ENCODE data around the gene THSD4. TPM values are rescaled to one million over a fixed set of nuclear protein-coding genes. Genes with fewer than 3 reads are reported as not detected.
"Not testable (repeated sequence)": the region's sequence is repeated elsewhere in the genome, so short reads cannot be mapped to it uniquely, and the experiment has no call there.

THSD4 gene
- total RNA-seq, 2 experiments from 2014 or later = not detected

DNA sequence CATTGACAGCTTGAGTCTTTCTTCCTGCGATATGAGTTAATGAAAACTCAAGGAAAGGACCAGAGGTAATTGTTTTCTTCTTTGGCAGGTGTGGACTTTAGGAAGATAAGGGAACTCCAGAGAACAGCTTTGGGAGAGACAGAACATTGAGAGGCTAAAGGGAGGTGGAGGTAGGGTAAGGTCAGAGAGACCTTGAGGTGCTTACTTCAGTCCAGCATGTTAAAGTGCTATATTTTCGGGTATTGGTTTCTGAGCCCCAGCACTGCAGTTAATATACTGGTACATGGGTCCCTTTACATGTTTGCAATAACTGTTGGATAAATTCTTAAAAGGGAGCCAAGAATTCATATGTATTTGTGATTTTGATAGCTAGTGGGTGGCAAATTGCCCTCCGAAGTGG lies 322.1 kb downstream of the THSD4 start:
- Mint-ChIP-seq H3K4me3 (no peak overlapping the region), H3K4me1 (ENCODE audit: low read depth) (no peaks in the 10 kb centered on the region), H3K27me3 (peaks cover 10% of the 10 kb centered on the region), H3K9me3 (no peaks in the 10 kb centered on the region), H3K27ac (no peak overlapping the region), H3K36me3 (ENCODE audit: low read depth) (no peaks in the 10 kb centered on the region)
- ATAC-seq (ENCODE audit: poor library complexity) = no peak
- no peaks in the 10 kb centered on the region for H3K9me3 ChIP-seq (ENCODE audit: control insufficient read depth in 1 of 2, insufficient read depth in 1 of 2, low read length in 2 of 2)
- ChIA-PET POLR2A (no interaction called here), CTCF (no interaction called here)
- H3K27me3 ChIP-seq (ENCODE audit: control insufficient read depth in 1 of 2, insufficient read depth in 2 of 2, low read length in 2 of 2) = no peaks in the 10 kb centered on the region
- no peaks in the 10 kb centered on the region for H3K4me1 ChIP-seq (ENCODE audit: insufficient read depth, low read length)
- DNase-seq = no peak
- TF ChIP-seq, protein P1, sequence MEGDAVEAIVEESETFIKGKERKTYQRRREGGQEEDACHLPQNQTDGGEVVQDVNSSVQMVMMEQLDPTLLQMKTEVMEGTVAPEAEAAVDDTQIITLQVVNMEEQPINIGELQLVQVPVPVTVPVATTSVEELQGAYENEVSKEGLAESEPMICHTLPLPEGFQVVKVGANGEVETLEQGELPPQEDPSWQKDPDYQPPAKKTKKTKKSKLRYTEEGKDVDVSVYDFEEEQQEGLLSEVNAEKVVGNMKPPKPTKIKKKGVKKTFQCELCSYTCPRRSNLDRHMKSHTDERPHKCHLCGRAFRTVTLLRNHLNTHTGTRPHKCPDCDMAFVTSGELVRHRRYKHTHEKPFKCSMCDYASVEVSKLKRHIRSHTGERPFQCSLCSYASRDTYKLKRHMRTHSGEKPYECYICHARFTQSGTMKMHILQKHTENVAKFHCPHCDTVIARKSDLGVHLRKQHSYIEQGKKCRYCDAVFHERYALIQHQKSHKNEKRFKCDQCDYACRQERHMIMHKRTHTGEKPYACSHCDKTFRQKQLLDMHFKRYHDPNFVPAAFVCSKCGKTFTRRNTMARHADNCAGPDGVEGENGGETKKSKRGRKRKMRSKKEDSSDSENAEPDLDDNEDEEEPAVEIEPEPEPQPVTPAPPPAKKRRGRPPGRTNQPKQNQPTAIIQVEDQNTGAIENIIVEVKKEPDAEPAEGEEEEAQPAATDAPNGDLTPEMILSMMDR (IDR thresholded peaks at IDR 0.05) = no peak
- no peak overlapping the region for H3K27ac ChIP-seq (ENCODE audit: low read depth in 1 of 2, low read length in 2 of 2)
- H3K36me3 ChIP-seq (ENCODE audit: insufficient read depth, low read length) = no peaks in the 10 kb centered on the region
- H3K4me3 ChIP-seq (ENCODE audit: low read length) = no peak overlapping the region
- intact Hi-C loops (cut with DNase I, micrococcal nuclease) = no loop called here

DNA sequence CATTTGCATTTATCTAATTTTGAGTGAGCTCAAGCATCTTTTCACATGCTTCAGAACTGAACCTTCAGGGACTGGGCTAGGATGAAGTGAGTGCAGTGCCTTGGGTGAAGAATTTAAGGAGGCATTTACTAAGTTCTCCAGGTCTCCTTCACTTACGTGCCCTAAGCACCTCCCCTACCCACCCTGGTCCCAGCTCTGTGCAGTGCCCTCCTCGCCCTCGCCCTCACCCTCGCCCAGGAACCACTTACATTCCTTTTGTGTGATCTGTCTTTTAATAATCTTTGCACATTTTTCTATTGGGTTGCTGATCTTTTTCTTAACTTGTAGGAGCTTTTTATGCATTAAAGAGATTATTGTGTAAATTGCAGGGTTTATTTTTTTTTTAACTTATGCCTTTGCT lies 322.6 kb downstream of the THSD4 start:
- H3K4me3 ChIP-seq (ENCODE audit: low read length) = no peak overlapping the region
- Mint-ChIP-seq H3K4me1 (ENCODE audit: low read depth) (no peaks in the 10 kb centered on the region), H3K9me3 (no peaks in the 10 kb centered on the region), H3K36me3 (ENCODE audit: low read depth) (no peaks in the 10 kb centered on the region), H3K27me3 (peaks cover 10% of the 10 kb centered on the region), H3K27ac (no peak overlapping the region), H3K4me3 (no peak overlapping the region)
- POLR2A ChIA-PET = no interaction called here
- H3K9me3 ChIP-seq (ENCODE audit: control insufficient read depth in 1 of 2, insufficient read depth in 1 of 2, low read length in 2 of 2) = no peaks in the 10 kb centered on the region
- H3K4me1 ChIP-seq (ENCODE audit: insufficient read depth, low read length) = no peaks in the 10 kb centered on the region
- ATAC-seq (ENCODE audit: poor library complexity) (no peak), DNase-seq (no peak)
- no peak overlapping the region for H3K27ac ChIP-seq (ENCODE audit: low read depth in 1 of 2, low read length in 2 of 2)
- TF ChIP-seq, protein P1 (IDR thresholded peaks at IDR 0.05) = no peak
- no peaks in the 10 kb centered on the region for H3K27me3 ChIP-seq (ENCODE audit: control insufficient read depth in 1 of 2, insufficient read depth in 2 of 2, low read length in 2 of 2)
- no peaks in the 10 kb centered on the region for H3K36me3 ChIP-seq (ENCODE audit: insufficient read depth, low read length)
- intact Hi-C loops (cut with DNase I, micrococcal nuclease) = no loop called here
- CTCF ChIA-PET = no interaction called here

DNA sequence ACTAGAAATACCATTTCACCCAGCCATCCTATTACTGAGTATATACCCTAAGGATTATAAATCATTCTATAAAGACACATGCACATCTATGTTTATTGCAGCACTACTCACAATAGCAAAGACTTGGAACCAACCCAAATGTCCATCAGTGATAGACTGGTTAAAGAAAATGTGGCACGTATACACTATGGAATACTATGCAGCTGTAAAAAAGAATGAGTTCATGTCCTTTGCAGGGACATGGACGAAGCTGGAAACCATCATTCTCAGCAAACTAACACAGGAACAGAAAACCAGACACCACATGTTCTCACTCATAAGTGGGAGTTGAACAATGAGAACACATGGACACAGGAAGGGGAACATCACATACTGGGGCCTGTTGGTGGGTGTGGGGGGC lies 324.2 kb downstream of the THSD4 start:
- H3K4me1 Mint-ChIP-seq (ENCODE audit: low read depth); H3K36me3 ChIP-seq (ENCODE audit: insufficient read depth, low read length); POLR2A ChIA-PET; H3K27ac ChIP-seq (ENCODE audit: low read depth in 1 of 2, low read length in 2 of 2); H3K36me3 Mint-ChIP-seq (ENCODE audit: low read depth); H3K27ac Mint-ChIP-seq; H3K4me3 ChIP-seq (ENCODE audit: low read length); H3K27me3 ChIP-seq (ENCODE audit: control insufficient read depth in 1 of 2, insufficient read depth in 2 of 2, low read length in 2 of 2); H3K9me3 Mint-ChIP-seq; DNase-seq; CTCF ChIA-PET; H3K4me3 Mint-ChIP-seq; ATAC-seq (ENCODE audit: poor library complexity); H3K4me1 ChIP-seq (ENCODE audit: insufficient read depth, low read length); intact Hi-C loops (cut with DNase I, micrococcal nuclease); H3K9me3 ChIP-seq (ENCODE audit: control insufficient read depth in 1 of 2, insufficient read depth in 1 of 2, low read length in 2 of 2): not testable (repeated sequence)
- peaks cover 16% of the 10 kb centered on the region for H3K27me3 Mint-ChIP-seq

DNA sequence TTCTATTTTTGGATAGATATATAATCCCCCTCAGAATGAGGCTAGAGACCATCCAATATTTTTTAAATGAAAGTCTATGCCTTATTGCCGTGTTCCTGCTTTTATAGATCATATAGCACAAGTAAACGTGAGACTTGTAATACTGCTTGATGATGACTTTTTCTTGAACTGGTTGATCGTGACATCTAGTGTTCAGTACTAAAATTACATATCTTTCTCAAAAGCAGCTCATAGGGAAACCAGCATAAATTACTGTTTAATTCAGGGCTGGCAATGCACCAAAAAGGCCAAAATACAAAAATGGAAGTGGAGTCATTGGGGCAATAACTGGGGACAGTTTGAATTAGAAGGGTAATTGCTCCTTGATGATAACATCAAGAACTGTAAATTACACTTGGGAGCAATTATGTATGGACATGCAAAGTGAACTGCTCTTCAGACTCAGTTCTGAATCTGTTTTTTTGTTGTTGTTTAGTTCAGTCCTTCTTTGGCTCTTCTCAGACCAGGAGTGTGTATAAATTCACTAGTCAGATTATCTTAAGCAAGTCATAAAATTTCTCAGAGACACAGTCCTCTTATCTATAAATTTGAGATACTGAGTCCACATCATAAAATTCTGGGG lies 325.3 kb downstream of the THSD4 start:
- Histone ChIP-seq H3K9me3 (ENCODE audit: control insufficient read depth in 1 of 2, insufficient read depth in 1 of 2, low read length in 2 of 2) (no peaks in the 10 kb centered on the region), H3K36me3 (ENCODE audit: insufficient read depth, low read length) (no peaks in the 10 kb centered on the region), H3K27ac (ENCODE audit: low read depth in 1 of 2, low read length in 2 of 2) (no peak overlapping the region), H3K27me3 (ENCODE audit: control insufficient read depth in 1 of 2, insufficient read depth in 2 of 2, low read length in 2 of 2) (no peaks in the 10 kb centered on the region), H3K4me1 (ENCODE audit: insufficient read depth, low read length) (no peaks in the 10 kb centered on the region), H3K4me3 (ENCODE audit: low read length) (no peak overlapping the region)
- intact Hi-C loops (cut with DNase I, micrococcal nuclease) = loop anchor here (2.0 to 10.0 kb wide), 6 partner anchors 54 to 766 kb away; partner anchors contain the start of gene THSD4 (in 1 of the 2)
- Mint-ChIP-seq H3K36me3 (ENCODE audit: low read depth) (no peaks in the 10 kb centered on the region), H3K4me3 (no peak overlapping the region), H3K27ac (no peak overlapping the region), H3K4me1 (ENCODE audit: low read depth) (no peaks in the 10 kb centered on the region), H3K27me3 (peaks cover 16% of the 10 kb centered on the region), H3K9me3 (no peaks in the 10 kb centered on the region)
- ChIA-PET CTCF (interaction anchor here (1.0 to 1.2 kb wide), 3 partner anchors 53 to 616 kb away, joined by 3 to 4 read pairs (median 3); no protein-coding TSS in a partner anchor), POLR2A (interaction anchor here (0.6 kb wide), 1 partner anchor 54 kb away, joined by 3 read pairs; no protein-coding TSS in a partner anchor)
- DNase-seq (peak in 3 of 14 experiments; percentile 41 to 55 (median 54)), ATAC-seq (ENCODE audit: poor library complexity) (no peak)
- TF ChIP-seq, protein P1 (IDR thresholded peaks at IDR 0.05) = peak; percentile 48

Measured in CD4-positive, alpha-beta T cell (primary cell).